Bronchial epithelial cell (primary cell): ENCODE results near the gene CDC42EP3. TPM values are rescaled to one million over a fixed set of nuclear protein-coding genes. Genes with fewer than 3 reads are reported as not detected.

Source experiments
- DNase-seq: peaks from one replicate; pipeline ENCODE4 v3.0.0-alpha.2; 2010; ENCODE audit warnings: low read depth
- FAIRE-seq: peaks from 2 replicates; lab custom pipeline; 2011; peaks lifted over from hg19 to GRCh38; lab: Jason Lieb, UNC
- H3K27me3 ChIP-seq: 2 replicates; pipeline ENCODE4 v1.5.1; 2011; ENCODE audit warnings: low read length; ENCODE audit not compliant: control insufficient read depth, insufficient read depth
- H3K36me3 ChIP-seq: 2 replicates; pipeline ENCODE4 v1.5.1; 2011; ENCODE audit warnings: low read length; ENCODE audit not compliant: control insufficient read depth, insufficient read depth
- H3K4me3 ChIP-seq: 2 replicates; pipeline ENCODE4 v1.5.1; 2011; ENCODE audit warnings: mild to moderate bottlenecking, low read depth, low read length, control low read depth
- CTCF ChIP-seq: IDR thresholded peaks from 2 replicates; pipeline ENCODE4 v1.5.1; 2011; ENCODE audit warnings: mild to moderate bottlenecking, moderate library complexity, low read length, control low read depth, inconsistent platforms; ENCODE audit not compliant: insufficient read depth, severe bottlenecking
- total RNA-seq: library from RNA; depleted of rRNA; stranded (reverse); fragments of >200 nt; gene quantifications from 2 replicates; pipeline ENCODE4 v1.2.1, GENCODE V29; 2014

Gene CDC42EP3
- total RNA-seq, 1 donor from 2014 or later, result 10.5 TPM

DNA sequence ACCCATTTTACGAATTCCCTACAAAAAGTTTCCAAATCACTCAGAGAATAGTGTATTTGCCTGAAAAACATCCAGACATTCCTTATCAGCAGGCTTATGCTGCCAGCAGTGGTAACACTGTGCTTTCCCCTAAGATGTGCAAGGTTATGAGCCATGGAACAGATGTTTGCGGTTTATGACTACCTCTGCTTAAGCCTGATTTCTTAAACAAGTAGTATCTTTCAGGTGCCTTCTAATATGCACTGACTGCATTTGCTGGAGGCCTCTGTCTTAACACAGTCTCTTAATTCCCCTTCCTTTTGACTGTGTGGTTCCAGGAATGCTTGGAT is 54.8 kb downstream of the CDC42EP3 start:
- DNase-seq (no peak), FAIRE-seq (no peak)
- Histone ChIP-seq H3K27me3 (no peaks in the 10 kb centered on the region), H3K36me3 (no peaks in the 10 kb centered on the region), H3K4me3 (no peak overlapping the region)
- no peak for TF ChIP-seq CTCF

GRCh38 chr2:37615804-37616676 is 55.4 kb downstream of the CDC42EP3 start:
- Histone ChIP-seq H3K27me3 (no peaks in the 10 kb centered on the region), H3K36me3 (no peaks in the 10 kb centered on the region), H3K4me3 (no peak overlapping the region)
- DNase-seq (no peak), FAIRE-seq (no peak)
- TF ChIP-seq CTCF, result no peak

DNA sequence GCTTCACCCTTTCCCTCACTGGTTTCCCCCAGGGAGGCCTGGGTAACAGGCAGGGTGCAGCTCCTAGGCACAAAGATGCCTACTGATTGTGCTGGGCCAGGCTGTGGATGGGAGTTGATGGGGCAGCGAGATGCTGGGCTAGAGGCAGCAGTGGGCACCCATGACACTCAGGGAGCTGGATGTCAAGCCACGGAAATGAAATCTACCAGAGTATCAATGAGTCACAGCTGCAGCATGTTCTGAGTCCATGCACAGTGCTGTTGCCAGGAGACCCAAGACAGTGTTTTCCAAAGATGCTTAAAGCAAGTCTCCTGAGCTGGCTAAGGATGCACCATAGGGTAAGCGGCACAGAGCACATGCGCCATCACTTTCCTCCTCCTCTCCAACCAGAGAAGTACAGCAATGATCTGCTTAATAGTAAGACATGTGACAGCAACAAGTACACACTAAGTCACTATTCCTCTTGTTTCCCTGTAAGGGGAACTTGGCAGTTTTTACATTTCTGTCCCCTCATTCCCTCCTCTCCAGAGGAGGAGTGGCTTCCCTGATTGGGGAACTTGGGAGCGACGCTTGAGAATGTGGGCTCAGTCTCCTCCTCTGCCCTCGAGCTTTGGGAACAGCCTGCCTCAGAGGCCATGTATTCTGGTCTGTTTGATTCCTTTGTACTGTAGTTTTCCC is 57.2 kb downstream of the CDC42EP3 start:
- H3K27me3 ChIP-seq, result no peaks in the 10 kb centered on the region
- no peak for TF ChIP-seq CTCF
- peak; percentile 78 for DNase-seq
- no peaks in the 10 kb centered on the region for H3K36me3 ChIP-seq
- peak; percentile 77 for FAIRE-seq
- H3K4me3 ChIP-seq, result no peak overlapping the region

DNA sequence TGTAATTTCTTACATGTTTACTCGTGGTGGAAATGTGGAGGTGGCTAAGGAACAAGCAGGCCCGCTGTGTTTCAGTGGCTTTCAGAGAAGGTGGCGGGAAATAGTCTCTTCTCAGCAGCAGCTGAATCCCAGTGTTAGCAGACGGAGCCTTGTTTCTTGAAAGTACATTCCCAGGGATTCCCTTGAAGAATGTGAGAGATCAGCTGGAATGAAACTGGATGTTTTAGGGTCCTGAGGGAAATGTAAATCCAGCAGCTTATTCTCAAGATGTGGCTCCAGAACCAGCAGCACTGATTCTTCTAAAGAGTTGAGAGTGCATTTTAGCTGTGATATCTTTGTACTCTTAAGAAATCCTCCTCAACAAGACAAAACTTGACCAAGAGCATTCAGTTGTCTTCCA is 59.1 kb downstream of the CDC42EP3 start:
- no peaks in the 10 kb centered on the region for H3K36me3 ChIP-seq
- no peak for DNase-seq
- FAIRE-seq, result no peak
- no peak overlapping the region for H3K4me3 ChIP-seq
- no peak for TF ChIP-seq CTCF
- H3K27me3 ChIP-seq, result no peaks in the 10 kb centered on the region

DNA sequence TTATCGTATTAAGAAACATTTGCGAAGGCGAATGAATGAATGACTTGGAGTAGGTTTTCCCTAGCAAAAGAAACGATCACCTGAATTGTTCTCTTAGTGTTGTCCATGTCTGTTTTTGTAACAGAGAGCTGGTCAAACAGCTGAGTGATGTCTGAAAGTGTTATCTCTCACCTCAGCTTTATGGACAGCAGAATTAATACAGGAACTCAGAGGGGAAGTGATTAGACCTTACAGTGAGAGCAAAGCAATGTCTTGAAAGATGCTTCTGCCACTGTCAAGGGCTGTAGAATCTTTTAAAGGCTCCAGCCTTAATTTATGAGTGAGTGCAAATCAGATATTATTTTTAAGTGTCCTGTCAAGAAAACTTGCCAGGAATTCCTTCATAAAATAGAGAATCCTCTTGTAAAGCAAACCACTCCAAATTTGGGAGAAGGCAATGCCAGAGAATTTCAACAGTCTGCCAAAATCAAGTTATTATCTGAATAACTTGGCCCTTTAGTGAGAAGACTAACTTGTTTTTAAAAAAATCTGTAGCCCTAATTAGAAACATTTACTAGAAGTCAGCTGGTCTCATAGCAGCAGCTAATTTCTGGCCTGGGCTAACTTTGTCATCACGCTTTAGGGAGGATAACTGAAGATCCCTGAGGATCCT is 60.7 kb downstream of the CDC42EP3 start:
- Histone ChIP-seq H3K36me3 (no peaks in the 10 kb centered on the region), H3K4me3 (no peak overlapping the region), H3K27me3 (no peaks in the 10 kb centered on the region)
- FAIRE-seq (no peak), DNase-seq (no peak)
- TF ChIP-seq CTCF, result no peak
